HuH-7 (cell line): Measurements from ENCODE around the gene ZSCAN20.

Experiments used
- DNase-seq: peaks from one replicate; pipeline ENCODE4 v3.0.0; 2011; ENCODE audit warnings: low spot score

The ZSCAN20 gene

GRCh38 chr1:33443705-33444180 lies 28.7 kb upstream of the ZSCAN20 start:
- DNase-seq = no peak

DNA sequence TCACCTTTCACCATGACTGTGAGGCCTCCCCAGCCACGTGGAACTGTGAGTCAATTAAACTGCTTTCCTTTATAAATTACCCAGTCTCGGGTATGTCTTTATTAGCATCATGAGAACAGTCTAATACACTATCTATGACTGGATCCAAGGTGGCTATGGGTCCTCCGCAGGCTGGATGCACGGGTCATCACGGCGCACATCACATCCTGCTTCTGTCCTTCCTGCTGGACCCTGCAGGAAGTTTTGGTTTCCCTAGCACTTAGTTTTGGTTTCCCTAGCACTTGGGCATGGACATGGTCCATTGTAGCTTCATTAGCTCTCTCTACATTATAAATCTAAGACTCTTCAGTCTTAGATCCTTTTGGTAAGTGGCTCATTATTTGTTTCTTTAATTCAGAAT lies 27.3 kb upstream of the ZSCAN20 start:
- no peak for DNase-seq

- no peak for DNase-seq
Measured at GRCh38 chr1:33446590-33446989, 25.9 kb upstream of the ZSCAN20 start.

DNA sequence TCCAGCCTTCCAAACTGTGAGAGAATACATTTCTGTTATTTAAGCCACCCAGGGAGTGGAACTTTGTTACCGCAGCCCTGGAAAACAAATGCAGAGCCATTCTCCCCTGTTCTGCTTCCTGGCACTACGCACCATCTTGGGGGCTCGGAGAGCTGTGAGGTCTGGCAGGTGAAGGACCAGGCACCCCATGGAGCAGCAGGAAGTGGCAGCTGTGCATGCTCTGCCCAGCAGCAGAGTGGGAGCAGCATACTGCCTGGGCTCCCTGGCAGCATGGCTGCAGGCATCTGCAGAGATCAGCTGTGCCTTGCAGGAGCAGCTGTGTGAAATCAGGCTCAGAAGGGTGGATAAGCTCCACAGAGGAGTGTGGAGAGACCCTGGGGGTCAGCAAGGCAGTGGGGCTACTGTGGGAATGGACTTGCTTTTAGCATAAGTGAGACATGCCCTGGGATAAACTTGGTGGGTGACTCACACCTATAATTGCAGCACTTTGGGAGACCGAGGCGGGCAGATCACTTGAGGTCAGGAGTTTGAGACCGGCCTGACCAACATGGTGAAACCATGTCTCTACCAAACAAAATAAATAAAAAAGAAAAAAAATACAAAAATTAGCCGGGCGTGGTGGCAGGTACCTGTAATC lies 17.7 kb upstream of the ZSCAN20 start:
- DNase-seq = no peak

GRCh38 chr1:33455539-33456501 lies 16.6 kb upstream of the ZSCAN20 start:
- DNase-seq = peak; percentile 34

DNA sequence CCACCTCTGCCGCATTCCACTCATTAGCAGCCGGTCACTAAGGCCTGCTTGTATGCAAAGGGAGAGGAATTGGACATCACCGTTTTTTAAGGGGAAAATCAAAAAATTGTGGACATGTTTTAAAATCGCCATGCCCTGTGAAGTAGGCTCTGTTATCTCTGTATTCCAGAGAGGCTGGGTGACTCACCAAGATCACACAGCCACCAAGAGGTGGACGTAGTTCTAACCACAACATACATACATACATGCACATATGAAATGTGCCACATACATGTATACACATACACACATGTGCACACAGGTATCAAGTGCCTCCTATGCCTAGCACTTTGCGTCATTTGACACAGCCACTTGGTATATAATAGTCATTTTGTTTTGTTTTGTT lies 16.0 kb upstream of the ZSCAN20 start:
- no peak for DNase-seq

DNA sequence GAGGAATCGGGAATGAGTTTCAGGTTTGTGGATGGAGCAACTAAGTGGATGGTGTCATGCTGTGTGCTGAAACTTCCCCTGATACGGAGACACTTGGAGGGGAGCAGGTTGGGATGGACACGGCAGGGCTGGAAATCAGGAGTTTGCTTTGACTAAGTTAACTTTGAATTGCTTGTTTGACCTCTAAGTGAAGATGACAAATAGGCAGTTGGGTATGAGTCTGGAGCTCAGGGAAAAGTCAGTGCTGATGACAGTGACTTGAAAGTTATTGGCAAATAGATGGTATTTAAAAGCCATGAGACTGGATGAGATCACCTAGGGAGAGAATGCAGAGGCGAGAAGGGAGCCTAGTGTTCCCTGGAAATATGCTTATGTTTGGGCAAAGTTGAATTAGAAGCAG lies 12.8 kb upstream of the ZSCAN20 start:
- no peak for DNase-seq

DNA sequence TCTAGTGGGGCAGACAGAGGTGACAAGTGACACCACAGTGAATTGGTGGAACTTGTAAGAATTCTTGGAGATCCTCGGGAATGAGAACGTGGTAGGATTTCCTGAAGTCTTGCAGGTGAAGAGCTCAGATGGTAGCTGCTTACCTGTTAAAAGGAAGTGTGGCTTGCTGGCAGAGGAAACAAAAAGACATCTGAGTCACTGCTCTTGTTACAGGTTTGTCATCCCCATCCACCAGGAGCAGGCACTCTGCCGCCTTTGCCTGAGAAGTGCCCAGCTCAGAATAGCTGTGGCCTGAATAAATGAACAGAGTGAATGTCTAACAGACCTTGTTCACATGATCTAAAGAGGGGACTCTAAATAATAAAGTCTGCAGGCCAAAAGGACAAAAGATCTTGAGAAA lies 12.3 kb upstream of the ZSCAN20 start:
- DNase-seq = no peak

DNA sequence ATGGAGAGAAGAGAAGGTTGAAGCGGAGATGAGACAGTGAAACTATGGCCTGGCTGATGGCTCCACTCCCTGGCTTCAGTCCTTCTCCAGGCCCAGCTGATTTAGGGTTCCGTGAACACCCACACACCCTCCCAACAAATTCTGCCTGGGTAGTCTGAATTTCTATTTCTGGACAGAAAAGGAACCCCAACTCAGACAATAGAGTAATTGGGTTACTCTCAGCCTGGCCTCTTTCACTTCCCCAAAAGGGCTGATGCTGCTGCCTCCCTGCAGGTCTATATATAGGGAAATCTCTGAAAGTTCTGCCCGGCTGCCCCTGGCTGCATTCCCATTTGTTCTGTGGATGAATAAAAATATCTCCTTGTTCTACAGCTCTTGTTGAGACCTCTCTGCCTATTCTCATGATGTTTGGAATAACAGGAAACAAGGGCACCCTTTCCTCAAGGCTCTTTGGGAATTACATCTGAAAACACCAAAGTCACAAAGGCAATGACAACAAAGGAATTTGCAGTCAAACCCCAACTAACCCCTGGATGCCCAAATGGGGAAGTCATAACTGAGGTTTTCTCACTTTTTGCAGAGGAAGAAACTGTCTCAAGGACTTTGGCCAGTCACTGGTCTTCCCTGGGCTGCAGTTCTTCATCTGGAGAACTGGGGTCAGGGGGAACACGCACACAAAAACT lies 11.4 kb upstream of the ZSCAN20 start:
- DNase-seq = no peak

- DNase-seq = no peak
Measured at GRCh38 chr1:33462405-33463164, 9.9 kb upstream of the ZSCAN20 start.

DNA sequence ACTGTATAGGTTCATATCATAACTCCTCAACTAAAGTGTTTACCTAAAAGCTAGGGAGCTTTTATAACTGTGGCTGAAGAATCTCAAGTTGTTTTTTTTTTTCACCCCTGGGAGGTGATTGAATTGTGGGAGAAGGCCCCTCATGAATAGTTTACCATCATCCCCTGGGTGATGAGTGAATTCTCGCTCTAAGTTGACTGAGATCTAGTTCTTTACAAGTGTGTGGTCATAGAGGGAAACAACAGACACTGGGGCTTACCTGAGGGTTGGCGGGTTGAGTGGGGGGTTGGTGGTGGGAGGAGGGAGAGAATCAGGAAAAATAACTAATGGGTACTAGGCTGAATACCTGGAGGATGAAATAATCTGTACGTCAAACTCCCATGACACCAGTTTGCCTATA lies 7.9 kb upstream of the ZSCAN20 start:
- no peak for DNase-seq

- DNase-seq = no peak
Measured at GRCh38 chr1:33465316-33465715, 7.1 kb upstream of the ZSCAN20 start.

DNA sequence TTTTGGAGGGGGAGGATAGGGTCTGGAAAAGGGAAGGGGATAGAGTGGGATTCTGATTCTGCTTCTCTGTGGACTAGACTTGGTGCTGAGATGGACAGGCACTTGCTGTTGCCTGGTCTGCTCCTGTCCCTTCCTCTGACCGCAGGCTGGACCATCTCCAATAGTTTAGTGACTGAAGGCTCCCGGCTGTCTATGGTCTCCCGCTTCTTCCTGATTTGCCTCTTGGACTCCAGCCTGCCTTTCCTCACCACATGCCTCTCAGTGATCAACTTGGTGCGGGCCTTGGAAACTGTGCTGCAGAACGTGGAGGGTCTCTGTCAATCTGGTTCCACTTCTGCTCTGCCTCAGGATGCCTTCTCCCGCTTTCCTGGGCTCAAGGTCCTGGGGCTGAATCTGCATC lies 6.3 kb upstream of the ZSCAN20 start:
- no peak for DNase-seq

DNA sequence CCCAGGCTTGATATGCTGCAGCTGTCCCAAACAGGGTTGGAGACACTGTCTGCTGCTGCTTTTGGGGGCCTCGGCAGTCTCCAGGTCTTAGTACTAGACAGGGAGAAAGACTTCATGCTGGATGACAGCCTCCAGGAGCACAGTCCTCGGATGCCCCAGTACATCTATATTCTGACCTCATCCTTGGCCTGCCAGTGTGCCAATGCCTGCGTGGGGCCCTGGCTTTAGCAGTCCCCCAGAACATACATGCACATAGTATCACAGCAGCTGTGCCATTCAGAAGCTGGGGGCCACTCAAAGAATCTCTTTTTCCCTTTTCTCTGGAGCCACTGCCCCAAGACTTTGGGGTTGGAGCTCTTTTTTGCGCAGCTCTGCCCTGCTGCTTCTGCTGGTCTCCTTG lies 4.4 kb upstream of the ZSCAN20 start:
- DNase-seq = no peak

DNA sequence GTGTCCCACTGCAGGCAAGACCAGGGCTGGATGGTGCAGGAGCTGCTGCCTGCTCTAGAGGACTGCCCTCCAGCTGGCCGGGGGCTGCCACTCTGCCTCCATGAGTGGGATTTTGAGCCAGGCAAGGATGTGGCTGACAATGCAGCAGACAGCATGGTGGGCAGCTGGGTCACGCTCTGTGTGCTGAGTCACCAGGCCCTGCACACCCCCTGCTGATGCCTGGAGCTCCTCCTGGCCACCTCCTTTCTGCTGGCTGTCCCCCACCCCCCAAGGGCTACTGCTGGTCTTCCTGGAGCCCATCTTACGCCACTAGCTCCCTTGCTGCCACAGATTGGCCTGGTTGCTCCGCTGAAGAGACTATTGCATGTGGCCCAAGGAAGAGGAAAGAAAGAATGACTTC lies 3.9 kb upstream of the ZSCAN20 start:
- DNase-seq = no peak

DNA sequence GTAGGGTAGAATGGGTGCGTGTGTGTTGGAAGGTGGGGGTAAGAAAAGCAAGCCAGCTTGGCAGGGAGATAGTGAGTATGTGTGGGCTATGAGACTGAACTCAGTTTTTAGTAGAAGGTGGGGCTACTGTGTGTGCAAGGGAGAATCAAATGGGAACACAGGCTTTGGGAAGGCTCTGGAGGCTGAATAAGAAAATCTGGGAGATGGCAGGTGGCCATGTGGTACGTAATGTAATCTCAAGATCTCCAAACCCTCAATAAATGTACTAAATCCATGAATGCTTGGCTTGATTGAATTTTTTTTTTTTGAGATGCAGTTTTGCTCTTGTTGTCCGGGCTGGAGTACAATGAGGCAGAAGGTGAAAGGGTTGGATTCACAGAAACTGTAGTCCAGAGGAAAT lies 3.5 kb upstream of the ZSCAN20 start:
- DNase-seq = no peak

DNA sequence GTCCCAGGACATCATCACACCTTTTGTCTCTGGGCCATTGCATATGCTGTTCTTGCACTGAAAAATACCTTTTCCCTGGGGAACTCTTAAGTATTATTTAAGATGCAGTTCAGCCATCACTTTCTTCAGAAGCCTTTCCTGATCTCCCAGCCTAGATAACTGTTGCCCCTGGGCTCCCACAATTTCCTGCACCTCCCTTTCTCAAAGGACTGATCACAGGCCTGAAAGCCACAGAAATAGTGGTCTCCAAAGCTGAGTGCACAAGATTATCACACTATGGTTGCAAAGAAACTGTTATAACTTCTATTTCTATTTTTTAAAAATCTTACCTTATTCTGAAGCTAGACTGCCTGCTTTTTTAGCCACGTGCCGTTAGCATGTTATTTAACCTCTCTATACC lies 2.8 kb upstream of the ZSCAN20 start:
- no peak for DNase-seq

- peak; percentile 46 for DNase-seq
Measured at GRCh38 chr1:33470495-33471012, 1.9 kb upstream of the ZSCAN20 start.

DNA sequence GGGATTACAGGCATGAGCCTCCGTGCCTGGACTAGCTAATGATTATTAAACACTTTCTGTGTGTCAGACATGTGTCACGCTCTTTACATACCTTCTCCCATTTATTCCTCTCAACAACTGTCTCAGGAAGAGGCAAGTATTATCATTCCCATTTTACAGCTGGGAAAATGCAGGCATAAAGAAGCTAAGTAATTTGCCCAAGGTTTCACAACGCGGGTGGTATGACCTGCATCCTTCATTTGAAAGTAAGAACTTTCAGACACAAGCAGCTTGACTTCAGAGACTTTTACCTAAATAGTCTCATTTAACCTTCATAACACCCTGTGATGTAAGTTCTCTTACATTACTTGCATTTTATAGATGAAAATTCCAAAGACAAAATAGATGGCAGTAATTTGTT lies 1.0 kb upstream of the ZSCAN20 start:
- no peak for DNase-seq

- no peak for DNase-seq
Measured at GRCh38 chr1:33473900-33474299, 1.5 kb downstream of the ZSCAN20 start.

DNA sequence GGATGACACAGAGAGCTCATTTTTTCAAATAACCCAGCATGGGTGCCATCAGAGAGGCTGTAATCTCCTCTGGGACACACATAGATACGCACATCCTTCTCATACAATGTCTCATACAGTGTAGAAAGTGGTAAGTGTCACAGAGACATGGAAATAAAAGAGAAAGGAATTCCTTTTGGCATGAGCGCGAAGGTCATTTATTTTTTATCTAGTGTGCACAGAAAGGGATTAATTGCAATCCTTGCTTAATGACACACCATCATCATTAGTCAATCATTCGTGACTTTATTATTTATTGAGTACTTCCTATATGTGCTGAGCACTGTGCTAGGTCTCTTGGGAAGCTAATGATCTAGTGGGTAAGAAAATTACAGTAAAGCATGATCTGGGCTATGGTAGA lies 5.0 kb downstream of the ZSCAN20 start:
- DNase-seq = no peak

DNA sequence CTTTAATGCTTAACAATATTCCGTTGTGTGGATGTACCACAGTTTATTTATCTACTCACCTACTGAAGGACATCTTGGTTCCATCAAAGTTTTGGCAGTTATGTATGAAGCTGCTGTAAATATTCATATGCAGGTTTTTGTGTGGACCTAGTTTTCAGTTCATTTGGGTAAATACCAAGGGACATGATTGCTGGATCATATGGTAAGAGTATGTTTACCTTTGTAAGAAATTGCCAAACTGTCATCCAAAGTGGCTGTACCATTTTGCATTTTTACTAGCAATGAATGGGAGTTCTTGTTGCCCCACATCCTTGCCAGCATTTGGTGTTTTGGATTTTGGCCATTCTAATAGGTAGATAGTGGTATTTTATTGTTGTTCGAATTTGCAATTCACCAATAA lies 10.0 kb downstream of the ZSCAN20 start:
- DNase-seq = no peak
